HG02885 (cell line): Measurements from ENCODE around the gene ACP4.
A peak's percentile ranks its signal among the peaks of the same experiment; 100 is the strongest.
"Not testable (repeated sequence)": the region's sequence is repeated elsewhere in the genome, so short reads cannot be mapped to it uniquely, and the experiment has no call there.

Experiments
- ATAC-seq: cut with Tn5 transposase; IDR thresholded peaks from one replicate; pipeline ENCODE4 v1.9.1; 2021; ENCODE audit warnings: mild to moderate bottlenecking; ENCODE audit not compliant: unreplicated experiment, poor library complexity

The ACP4 gene

GRCh38 chr19:50796128-50796633 lies 6.0 kb downstream of the ACP4 start:
- ATAC-seq, result no peak

DNA sequence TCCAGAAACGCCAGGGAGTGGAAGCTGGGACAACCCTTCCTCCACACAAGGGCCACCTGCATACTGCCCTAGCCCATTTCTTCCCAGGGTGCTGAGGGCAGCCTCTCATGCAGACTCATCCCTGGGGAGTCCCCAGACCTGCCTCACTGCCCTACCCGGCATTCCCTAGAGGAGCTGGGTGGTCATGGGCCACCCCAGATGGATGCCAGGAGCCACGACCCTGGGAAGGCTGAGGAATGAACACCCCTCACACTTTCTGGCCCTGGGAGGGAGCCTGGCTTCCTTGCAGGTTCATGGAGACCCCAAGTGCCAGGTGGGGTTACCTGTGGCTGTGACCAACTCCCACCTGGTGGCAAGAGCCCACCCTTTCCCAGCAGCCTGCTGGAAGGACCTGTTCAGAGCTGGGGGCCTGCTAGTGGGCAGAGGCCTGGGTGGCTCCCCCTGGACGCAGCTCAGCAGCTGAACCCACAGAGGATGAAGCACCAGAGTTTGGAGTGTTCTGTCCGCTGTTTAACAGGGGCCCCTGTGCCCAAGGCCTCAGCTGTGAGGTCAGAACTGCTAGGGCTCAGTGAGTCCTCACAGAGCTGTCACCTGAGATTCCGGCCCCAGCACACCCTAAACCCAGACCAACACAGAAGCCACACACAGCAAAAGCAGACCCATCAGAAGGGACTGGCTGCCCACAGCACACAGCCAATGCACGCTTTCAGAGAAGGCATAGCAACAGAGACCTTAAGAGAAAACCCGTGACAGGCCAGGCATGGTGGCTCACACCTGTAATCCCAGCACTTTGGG lies 6.6 kb downstream of the ACP4 start:
- no peak for ATAC-seq

DNA sequence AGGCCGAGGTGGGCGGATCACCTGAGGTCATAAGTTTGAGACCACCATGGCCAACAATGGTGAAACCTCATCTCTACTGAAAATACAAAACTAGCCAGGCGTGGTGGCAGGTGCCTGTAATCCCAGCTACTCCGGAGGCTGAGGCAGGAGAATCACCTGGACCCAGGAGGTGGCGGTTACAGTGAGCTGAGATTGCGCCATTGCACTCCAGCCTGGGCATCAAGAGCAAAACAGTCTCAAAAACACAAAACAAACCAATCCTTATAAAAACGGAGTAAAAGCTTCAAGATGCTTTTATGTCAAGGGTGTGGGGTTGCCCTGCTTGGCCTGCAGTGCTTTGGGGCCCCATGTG lies 7.2 kb downstream of the ACP4 start:
- ATAC-seq, result no peak

GRCh38 chr19:50797781-50798658 lies 7.8 kb downstream of the ACP4 start:
- ATAC-seq, result no peak

DNA sequence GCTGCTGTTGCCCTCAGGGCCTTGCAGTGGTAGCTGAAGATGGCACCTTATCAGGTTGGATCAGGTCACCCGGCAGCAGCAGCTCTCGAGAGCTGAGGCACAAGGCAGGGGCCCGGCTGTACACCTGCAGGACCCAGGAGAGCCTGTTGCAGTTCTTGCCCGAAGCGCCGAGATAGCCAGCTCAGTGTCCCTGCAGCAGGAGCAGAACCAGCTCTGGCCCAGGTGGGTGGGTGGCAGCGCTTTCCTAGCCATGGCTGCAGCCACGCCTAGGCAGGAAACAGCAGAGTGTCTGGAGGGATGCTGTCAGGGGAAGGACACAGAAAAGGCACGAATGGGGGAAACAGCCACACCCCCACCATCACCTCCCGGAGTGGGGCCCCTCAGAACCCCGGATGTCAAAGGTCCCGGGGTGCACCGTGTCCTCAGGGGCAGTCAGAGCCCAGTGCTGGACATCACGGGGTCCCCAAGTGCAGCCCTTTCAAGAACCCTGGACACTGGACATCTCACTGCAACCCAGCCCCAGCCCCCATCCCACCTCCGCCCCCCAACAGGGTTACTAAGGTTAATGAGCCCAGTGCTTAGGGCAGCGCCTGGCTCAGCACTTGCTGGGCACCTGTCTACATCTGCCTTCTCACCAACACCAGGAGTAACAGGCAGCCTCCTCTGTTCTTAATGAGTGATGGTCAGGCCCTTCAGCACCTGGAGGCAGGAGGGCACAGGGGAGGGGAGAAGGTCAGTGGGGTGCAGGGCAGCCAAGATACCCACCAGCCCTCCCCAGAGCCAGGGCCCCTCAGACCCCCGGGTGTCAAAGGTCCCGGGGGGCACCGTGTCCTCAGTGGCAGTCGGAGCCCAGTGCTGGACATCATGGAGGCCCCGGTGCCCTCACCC lies 8.7 kb downstream of the ACP4 start:
- ATAC-seq, result no peak

DNA sequence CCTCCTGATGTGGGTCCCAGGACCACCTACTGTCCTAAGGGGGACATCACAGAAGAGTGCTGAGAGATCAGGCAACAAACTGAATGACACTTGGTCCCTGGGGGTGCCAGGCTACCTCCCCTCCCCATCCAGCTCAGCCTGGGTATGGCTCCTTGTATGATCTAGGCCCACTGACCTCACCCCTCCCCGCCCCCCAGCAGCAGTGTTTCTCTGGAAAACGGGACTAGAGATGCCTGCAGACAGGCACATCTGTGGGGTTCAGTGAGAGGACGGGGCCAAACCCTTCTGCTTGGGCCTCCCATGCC lies 9.3 kb downstream of the ACP4 start:
- no peak for ATAC-seq

DNA sequence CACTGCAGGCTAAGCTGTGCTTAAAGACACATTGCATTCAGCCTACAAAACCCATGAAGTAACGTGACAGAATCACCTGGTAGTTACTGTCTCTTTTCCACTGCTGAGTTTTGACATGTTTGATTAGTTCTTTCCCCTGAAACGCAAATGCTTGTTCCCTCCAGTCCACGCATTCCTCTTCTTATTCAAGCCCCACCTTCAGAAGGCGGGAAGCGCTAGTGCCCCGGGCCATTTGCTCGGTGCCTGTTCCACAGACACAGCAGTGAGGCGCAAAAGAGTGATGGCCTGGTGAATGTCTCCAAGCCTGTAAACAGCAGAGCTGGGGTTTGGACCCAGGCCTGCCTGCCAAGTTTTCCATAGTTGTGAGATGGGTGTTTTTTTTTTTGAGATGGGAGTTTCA lies 10.9 kb downstream of the ACP4 start:
- ATAC-seq, result no peak

DNA sequence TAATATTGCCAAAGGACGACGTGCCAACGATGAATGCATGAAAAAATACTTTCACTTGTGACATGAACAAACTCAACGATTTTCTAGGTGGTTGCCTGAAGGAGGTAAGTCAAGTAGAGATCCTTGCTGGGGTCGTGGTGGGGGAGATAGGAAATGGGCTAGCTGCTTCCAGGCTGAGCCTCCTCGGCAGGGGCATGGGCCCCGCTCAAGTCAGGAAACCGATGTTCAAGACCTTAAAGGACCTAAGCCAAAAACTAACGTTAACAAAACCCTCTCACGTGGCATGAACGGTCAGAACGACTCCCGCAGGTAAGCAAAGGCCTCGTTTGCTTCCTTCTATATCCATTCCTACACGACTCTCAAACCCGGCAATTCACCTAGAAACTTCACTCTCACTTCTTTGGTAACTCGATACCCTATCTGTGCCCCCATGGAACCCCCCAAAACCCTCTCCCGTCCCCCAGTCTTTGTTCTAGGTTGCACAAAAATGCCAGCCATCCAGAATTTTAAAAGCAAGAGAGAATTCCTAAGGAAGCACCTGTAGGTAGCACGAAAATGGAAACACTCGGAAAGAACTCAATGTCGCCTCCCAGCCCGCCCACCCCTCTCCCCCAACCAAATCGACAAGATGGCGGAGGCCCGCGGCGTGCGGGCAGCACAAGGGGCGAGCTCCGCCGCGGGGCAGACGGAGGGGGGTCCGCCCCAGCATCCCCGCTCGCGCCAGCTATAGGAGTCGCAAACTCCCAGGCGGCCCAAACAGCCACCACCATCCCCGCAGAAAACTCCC lies 13.6 kb downstream of the ACP4 start:
- ATAC-seq, result peak; percentile 27

DNA sequence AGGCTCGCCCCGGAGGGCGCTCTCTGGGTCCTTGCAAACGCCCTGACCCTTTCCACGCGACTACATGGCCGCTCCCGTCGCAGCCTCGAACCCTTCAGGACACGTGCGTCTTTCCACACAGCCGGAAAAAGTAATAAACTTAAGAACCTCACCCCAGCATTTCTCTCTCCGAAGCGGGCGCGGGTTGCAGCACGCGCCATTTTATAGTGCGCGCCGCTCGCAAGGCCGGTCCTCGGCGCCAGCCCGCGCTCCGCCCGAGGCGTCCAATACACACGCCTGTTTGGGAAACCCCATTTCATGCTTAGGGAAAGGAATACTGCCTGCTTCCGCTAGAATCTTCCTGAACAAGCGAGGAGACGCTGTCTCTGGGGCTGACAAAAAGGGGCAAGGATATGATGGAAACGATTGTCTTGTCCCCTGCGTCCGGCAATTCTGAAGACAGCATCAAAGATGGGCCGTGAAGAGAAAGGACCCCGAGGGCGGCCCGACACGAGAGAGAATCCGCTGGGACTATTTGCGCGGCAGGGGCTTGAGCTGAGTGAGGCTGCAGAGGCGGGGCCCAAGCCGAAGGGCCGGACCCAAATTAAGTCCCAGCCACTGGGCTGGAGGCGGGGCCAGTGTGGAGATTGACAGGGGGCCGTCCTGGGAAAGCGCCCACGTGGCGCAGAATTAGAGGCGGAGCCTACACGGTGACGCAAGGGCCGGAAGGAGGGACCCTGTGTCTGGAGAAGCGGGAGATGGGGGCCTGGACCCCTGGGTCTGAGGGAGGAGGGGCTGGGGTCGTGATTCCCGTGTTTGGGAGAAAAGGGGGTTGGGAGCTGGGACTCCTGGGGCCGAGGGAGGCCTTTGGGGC lies 14.4 kb downstream of the ACP4 start:
- ATAC-seq, result peak; percentile 91

DNA sequence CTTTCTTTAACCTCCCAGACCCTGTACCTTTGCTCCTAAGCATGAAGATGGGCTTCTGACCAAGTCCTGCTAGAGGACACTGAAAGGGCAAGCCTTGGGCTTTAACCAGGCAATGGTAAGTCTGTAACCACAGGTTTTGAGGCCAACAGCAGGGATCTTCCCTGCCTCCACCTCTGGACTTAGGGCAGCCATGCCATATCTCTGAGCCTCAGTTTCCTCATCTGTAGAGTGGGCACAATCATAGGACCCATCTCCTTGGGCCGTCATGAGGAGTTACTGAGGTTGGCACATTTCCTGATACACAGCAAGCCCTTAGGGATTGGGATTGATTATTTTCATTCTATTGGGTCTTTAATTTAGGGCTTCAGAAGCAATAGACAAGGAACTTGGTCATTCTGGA lies 18.6 kb downstream of the ACP4 start:
- ATAC-seq, result no peak

DNA sequence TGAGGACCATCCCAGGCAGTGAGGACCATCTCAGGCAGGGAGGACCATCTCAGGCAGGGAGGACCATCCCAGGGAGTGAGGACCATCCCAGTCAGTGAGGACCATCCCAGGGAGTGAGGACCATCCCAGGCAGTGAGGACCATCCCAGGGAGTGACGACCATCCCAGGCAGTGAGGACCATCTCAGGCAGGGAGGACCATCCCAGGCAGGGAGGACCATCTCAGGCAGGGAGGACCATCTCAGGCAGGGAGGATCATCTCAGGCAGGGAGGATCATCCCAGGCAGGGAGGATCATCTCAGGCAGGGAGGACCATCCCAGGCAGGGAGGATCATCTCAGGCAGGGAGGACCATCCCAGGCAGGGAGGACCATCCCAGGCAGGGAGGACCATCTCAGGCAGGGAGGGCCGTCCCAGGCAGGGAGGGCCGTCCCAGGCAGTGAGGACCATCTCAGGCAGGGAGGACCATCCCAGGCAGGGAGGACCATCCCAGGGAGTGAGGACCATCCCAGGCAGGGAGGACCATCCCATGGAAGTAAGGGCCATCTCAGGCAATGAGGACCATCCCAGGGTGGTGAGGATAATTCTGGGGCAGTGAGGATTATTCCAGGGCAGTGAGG lies 21.5 kb downstream of the ACP4 start:
- not testable (repeated sequence) for ATAC-seq

- no peak for ATAC-seq
These were observed 22.3 kb downstream of the ACP4 start for GRCh38 chr19:50812474-50812873.

GRCh38 chr19:50814883-50815282 lies 24.7 kb downstream of the ACP4 start:
- ATAC-seq, result no peak

- ATAC-seq, result no peak
These were observed 25.2 kb downstream of the ACP4 start for GRCh38 chr19:50815439-50815838.

DNA sequence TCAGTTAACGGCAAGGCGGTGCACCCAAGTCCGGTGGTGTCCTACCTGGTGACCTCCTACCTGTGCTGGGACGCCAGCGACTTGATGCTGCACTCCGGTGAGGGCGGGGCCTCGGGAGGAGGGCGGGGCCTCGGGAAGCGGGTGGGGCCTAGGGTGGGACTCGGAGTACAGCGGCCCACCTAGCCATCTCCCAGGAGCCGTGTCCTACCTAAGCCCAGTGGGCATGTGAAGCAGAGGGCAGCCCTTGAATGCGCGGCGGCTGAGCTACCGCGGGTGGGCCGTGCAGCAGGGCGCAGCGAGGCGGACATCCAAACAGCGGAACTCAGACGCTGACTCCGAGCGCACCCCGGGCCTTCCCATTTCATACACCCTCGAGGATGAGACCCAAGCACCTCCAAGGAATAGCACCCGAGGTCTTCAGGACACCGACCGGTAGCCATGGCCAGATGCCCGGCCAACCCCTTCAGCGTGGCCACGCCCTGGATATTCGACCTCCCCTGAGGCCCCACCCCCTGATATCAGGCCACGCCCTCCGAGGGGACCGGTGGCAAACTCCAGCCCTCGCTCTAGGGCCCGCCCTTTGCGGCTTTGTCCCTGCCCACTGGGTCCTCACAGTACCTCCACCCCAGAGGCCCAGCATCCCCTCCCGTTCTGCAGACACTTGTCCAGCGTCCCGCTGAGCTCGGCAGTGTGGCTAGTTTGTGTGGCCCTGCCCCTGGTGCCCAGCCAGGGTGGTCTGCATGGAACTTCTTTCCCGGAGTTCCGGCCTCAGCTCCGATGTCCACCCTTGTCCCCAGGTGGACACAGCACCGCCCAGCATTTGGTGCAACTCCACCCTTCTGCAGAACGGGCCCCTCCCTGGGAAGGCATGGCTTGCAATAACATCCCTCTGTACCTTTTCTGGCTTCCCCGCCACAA lies 28.0 kb downstream of the ACP4 start:
- peak; percentile 63 for ATAC-seq

DNA sequence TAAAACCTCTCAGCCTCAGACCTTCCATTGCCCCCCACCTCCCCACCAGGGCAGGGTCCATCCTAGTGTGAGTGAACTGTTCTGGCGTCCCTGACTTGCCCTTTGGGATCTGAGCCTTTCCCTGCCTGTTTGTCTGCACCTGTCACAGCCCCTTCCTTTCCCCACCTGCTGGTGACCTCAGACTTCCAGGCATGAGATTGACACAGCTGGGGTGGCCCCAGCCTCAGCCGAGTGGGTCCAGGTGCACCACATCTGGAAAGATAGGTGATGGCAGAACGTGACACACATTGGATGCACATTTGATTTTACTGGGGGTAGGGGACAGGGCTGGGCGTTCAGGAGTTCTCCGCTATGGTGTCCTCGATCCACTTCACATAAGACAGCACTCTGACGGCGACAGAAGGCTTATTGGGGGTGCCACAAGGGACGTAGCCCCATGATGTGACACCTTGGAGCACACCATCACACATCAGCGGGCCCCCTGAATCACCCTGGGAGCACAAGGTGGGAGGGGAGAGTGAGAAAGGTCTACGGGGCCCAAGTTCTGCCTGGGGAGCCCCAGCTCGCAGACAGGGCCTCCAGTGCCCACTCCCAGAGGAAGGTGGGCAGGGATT lies 28.8 kb downstream of the ACP4 start:
- no peak for ATAC-seq

- ATAC-seq, result no peak
These were observed 29.4 kb downstream of the ACP4 start for GRCh38 chr19:50819636-50820035.
